ENCODE measurements around the gene BCL2.

BCL2 gene

DNA sequence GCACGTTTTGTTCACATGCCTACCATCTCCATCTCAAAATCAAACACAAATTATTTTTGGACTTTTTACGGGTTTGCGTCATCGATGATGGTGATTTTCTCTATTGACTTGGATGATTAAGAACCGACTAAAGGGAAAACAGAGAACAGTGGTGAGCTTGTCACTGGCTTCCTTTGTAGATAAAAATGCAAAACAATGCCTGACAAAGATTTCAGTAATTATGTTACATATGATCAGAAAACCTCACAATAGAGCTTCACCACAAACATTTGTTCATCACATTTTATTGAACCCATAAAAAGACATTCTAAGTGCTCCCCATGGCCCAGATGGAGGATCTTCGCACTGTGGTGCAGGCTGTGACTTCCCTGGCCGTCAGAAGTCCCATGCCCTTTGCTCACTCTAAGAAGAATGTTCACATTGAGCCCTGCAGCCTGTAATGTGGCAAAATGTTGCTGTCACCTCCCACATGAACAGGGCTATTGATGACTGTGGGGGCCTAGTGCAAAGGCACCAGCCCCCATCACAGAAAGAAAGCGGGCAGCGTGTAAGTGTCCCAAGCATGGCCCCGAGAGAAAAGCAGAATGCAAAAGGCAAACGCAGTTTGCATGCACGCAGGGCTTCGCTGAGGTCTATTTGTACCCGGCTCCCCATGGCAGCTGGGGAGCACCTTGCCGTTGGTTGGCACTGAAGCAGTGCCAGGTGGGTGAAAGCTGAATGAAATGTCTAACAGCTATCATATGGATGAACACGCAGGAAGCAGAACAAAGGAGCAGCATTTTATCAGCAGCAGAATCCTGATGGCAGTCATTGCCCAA lies 60.6 kb downstream of the BCL2 start:
- H4K20me1 ChIP-seq (ENCODE audit: insufficient read depth, low read length) = peaks cover 26% of the 10 kb centered on the region
- no peak for DNase-seq

GRCh38 chr18:63257453-63257852 lies 62.1 kb downstream of the BCL2 start:
- no peak for DNase-seq
- Histone ChIP-seq H3K4me3 (ENCODE audit: low read depth in 1 of 2, low read length in 2 of 2) (no peak overlapping the region), H3K4me1 (ENCODE audit: insufficient read depth, low read length) (no peaks in the 10 kb centered on the region), H3K27me3 (ENCODE audit: insufficient read depth, low read length, poor library complexity) (no peaks in the 10 kb centered on the region), H3K9ac (ENCODE audit: low read depth, low read length) (no peak overlapping the region), H3K27ac (ENCODE audit: low read length) (no peak overlapping the region), H3K4me2 (ENCODE audit: insufficient read depth, low read length) (no peak overlapping the region), H4K20me1 (ENCODE audit: insufficient read depth, low read length) (peaks cover 19% of the 10 kb centered on the region), H3K36me3 (ENCODE audit: insufficient read depth, low read length) (peaks cover 53% of the 10 kb centered on the region), H3K79me2 (ENCODE audit: insufficient read depth, low read length) (peaks cover 95% of the 10 kb centered on the region), H2AFZ (ENCODE audit: low read depth, low read length) (no peak overlapping the region), H3K9me3 (ENCODE audit: insufficient read depth, low read length, severe bottlenecking) (no peaks in the 10 kb centered on the region)
- TF ChIP-seq CTCF (IDR thresholded peaks at IDR 0.05; ENCODE audit: borderline replicate concordance, extremely low read depth, low read length, poor library complexity, severe bottlenecking) = no peak
- TF ChIP-seq EZH2 (IDR thresholded peaks at IDR 0.05; ENCODE audit: borderline replicate concordance, low read depth, low read length, severe bottlenecking) = no peak
- no peak for ATAC-seq (ENCODE audit: insufficient read depth, low read depth)

More for the DNA sequence above, 60.6 kb downstream of the BCL2 start:
- no peak for TF ChIP-seq EZH2 (IDR thresholded peaks at IDR 0.05; ENCODE audit: borderline replicate concordance, low read depth, low read length, severe bottlenecking)
- no peak for TF ChIP-seq CTCF (IDR thresholded peaks at IDR 0.05; ENCODE audit: borderline replicate concordance, extremely low read depth, low read length, poor library complexity, severe bottlenecking)
- Histone ChIP-seq H3K4me1 (ENCODE audit: insufficient read depth, low read length) (no peaks in the 10 kb centered on the region), H3K36me3 (ENCODE audit: insufficient read depth, low read length) (peaks cover 55% of the 10 kb centered on the region), H3K9me3 (ENCODE audit: insufficient read depth, low read length, severe bottlenecking) (no peaks in the 10 kb centered on the region), H3K27me3 (ENCODE audit: insufficient read depth, low read length, poor library complexity) (no peaks in the 10 kb centered on the region), H3K9ac (ENCODE audit: low read depth, low read length) (no peak overlapping the region), H3K4me3 (ENCODE audit: low read depth in 1 of 2, low read length in 2 of 2) (no peak overlapping the region), H3K4me2 (ENCODE audit: insufficient read depth, low read length) (no peak overlapping the region), H3K27ac (ENCODE audit: low read length) (no peak overlapping the region), H3K79me2 (ENCODE audit: insufficient read depth, low read length) (peaks cover 95% of the 10 kb centered on the region), H2AFZ (ENCODE audit: low read depth, low read length) (no peak overlapping the region)
- ATAC-seq (ENCODE audit: insufficient read depth, low read depth) = no peak

DNA sequence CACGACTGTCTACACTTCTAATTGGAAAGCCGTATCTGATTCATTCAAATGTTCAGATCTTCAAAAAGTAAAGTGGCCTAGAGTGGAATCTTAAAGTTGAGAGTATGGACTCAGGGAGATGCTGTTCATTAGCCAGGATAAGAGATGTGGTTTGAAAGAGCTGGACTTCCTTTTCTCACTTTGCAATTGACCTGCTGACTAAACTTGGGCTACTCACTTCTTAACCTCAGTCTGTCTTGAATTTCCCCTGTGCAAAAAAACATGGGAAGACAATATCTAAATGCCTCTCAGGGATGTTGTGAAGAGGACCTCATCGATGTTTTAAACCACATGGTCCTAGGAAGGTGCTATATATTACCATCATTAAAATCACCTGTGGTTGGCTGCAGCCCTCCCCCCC lies 64.1 kb downstream of the BCL2 start:
- H3K4me3 ChIP-seq (ENCODE audit: low read depth in 1 of 2, low read length in 2 of 2) = no peak overlapping the region
- H3K36me3 ChIP-seq (ENCODE audit: insufficient read depth, low read length) = peaks cover 50% of the 10 kb centered on the region
- ATAC-seq (ENCODE audit: insufficient read depth, low read depth) = no peak
- no peak for TF ChIP-seq EZH2 (IDR thresholded peaks at IDR 0.05; ENCODE audit: borderline replicate concordance, low read depth, low read length, severe bottlenecking)
- no peak for TF ChIP-seq CTCF (IDR thresholded peaks at IDR 0.05; ENCODE audit: borderline replicate concordance, extremely low read depth, low read length, poor library complexity, severe bottlenecking)
- no peak overlapping the region for H3K9ac ChIP-seq (ENCODE audit: low read depth, low read length)
- no peak for DNase-seq
- no peak overlapping the region for H2AFZ ChIP-seq (ENCODE audit: low read depth, low read length)
- H3K79me2 ChIP-seq (ENCODE audit: insufficient read depth, low read length) = peaks cover 92% of the 10 kb centered on the region
- no peaks in the 10 kb centered on the region for H3K4me1 ChIP-seq (ENCODE audit: insufficient read depth, low read length)
- H4K20me1 ChIP-seq (ENCODE audit: insufficient read depth, low read length) = peaks cover 18% of the 10 kb centered on the region
- H3K9me3 ChIP-seq (ENCODE audit: insufficient read depth, low read length, severe bottlenecking) = no peaks in the 10 kb centered on the region
- no peak overlapping the region for H3K4me2 ChIP-seq (ENCODE audit: insufficient read depth, low read length)
- no peak overlapping the region for H3K27ac ChIP-seq (ENCODE audit: low read length)
- no peaks in the 10 kb centered on the region for H3K27me3 ChIP-seq (ENCODE audit: insufficient read depth, low read length, poor library complexity)
